AG10803 (cell line): ENCODE results near the gene PDC.
A peak's percentile ranks its signal among the peaks of the same experiment; 100 is the strongest.
"Not testable (repeated sequence)": the region's sequence is repeated elsewhere in the genome, so short reads cannot be mapped to it uniquely, and the experiment has no call there.

Source experiments
- DNase-seq: peaks from one replicate; pipeline ENCODE4 v3.0.0; 2010; ENCODE audit warnings: low read depth
- H3K4me3 ChIP-seq: 2 replicates; pipeline ENCODE4 v1.5.1; 2011; ENCODE audit warnings: mild to moderate bottlenecking, low read length, control low read depth
- CTCF ChIP-seq: conservative IDR thresholded peaks from 2 replicates; pipeline ENCODE4 v1.5.1; 2011; ENCODE audit warnings: mild to moderate bottlenecking, low read length, control low read depth, inconsistent platforms

Gene PDC

GRCh38 chr1:186404454-186405051 is 56.4 kb downstream of the PDC start:
- peak; percentile 77 for DNase-seq
- H3K4me3 ChIP-seq: no peak overlapping the region
- TF ChIP-seq CTCF: peak; percentile 89

- DNase-seq: no peak
- no peak overlapping the region for H3K4me3 ChIP-seq
- no peak for TF ChIP-seq CTCF
Observed at GRCh38 chr1:186403632-186404031, 57.3 kb downstream of the PDC start.

GRCh38 chr1:186401446-186401845 is 59.5 kb downstream of the PDC start:
- not testable (repeated sequence) for H3K4me3 ChIP-seq, DNase-seq
